ENCODE data around the gene CDPF1.
"Not testable (repeated sequence)": the region's sequence is repeated elsewhere in the genome, so short reads cannot be mapped to it uniquely, and the experiment has no call there.

The CDPF1 gene

DNA sequence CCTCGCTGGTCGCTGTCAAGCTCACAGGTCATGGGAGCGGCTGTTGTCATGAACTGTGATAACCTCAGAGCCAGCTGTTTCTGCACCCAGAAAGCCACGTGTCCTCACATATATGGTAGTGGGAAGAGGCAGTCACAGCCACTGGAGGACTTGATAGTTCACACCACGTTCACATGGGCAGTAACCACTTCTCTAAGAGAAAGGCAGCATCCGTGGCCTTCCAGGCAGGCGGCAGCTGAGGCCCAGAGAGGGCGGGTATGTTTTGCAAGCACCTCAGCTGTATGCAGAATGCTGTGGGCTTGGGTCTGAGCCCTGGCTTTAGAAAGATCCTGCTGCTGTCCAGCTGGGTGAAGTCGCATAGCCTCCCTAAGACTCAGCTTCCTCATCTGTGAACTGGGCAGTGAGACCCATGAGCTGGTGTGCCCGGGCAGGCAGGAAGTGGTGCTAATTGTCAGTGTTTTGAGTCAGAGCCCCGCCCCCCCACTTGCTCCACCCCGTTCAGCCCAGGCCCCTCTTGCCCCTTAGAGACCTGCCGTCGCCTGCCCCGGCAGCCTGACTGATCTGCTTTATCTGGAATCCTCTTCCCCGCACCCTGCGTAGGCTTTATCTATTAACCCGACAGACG, 31.0 kb upstream of the CDPF1 start:
- DNase-seq, result no peak

GRCh38 chr22:46280063-46280817, 30.1 kb upstream of the CDPF1 start:
- no peak for DNase-seq

GRCh38 chr22:46278656-46279645, 28.9 kb upstream of the CDPF1 start:
- no peak for DNase-seq

DNA sequence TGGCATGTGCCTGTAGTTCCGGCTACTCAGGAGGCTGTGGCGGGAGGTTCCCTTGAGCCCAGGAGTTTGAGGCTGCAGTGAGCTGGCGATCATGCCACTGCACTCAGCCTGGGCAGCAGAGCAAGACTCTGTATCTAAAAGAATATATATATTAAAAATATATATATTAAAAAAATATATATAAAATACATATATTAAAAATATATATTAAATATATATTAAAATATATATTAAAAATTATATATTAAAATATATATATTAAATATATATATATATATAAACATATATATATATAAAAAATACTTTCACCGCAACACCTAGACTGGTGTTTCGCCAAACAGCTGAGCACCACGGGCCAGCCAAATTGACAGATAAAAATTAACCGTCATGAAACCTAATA, 26.5 kb upstream of the CDPF1 start:
- no peak for DNase-seq

- DNase-seq, result no peak
These were observed 25.5 kb upstream of the CDPF1 start for GRCh38 chr22:46275455-46276122.

- DNase-seq, result no peak
These were observed 24.3 kb upstream of the CDPF1 start for GRCh38 chr22:46274381-46274780.

GRCh38 chr22:46273432-46274148, 23.5 kb upstream of the CDPF1 start:
- no peak for DNase-seq

DNA sequence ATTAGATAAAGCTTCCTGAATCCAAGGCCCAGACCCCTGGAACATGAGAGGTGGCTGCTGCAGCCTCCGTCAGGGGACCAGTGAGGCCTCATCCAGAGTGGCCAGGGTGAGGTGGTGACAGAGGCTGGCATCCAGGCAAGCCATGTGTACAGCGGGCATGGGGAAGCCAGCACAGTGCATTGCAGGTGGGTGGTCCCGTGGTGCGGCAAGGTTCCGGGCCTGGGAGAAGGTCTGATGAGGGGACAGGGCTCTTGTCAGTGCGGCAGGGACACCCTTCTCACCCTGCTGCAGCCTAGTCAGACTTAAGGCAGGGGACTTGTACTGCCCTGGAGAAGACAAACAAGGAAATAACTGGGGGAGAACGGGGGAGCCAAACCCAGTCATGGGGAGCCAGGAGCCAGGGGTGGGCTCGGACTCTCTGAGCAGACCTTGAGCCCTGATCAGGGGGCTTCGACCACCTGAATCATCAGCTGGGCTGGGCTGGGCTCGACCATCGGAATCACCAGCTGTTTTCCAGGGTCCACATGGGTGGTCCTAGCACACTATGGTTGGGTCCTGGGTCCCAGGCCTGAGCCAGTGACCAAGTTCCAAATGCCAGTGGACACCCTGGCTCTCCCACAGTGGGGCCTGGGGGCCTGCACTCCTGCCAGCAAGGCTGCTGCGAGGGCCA, 22.8 kb upstream of the CDPF1 start:
- DNase-seq, result no peak

DNA sequence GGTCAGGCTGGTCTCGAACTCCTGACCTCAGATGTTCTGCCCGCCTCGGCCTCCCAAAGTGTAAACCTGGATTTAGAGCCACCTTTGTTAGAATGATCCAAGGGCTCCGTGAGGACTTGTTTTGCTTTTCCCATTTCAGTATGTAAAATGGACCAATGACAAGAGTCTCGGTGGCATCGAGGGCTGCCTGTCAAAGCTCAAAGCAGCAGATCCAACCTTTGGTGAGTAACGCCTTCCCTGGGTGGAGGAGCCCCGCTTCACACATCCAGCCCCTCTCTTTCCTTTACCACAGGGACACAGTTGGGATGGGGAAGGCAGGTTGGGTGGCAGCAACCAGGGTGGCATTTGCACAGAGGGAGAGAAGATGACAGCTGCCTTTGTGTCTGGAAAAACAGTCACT, 22.1 kb upstream of the CDPF1 start:
- no peak for DNase-seq

DNA sequence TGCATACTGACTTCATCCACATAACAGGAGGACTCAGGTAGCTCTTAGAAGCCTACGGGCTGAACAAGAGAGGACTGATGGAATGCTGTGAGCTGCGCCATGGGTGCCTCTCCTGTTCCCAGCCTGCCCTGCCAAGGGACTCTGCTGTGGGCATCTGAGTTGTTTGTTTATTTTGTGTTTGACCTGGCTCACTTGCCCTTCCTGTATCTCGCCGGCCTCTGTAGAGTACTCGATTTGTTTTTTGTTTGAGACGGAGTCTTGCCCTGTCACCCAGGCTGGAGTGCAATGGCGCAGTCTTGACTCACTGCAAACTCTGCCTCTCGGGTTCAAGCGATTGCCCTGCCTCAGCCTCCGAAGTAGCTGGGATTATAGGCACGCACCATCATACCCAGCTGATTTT, 19.5 kb upstream of the CDPF1 start:
- no peak for DNase-seq

- peak; percentile 65 for DNase-seq
These were observed 17.6 kb upstream of the CDPF1 start, which contains the start of gene TTC38 for GRCh38 chr22:46267431-46268279. Gene TTC38, plus strand, starts transcription at chr22:46268008. Its CDS starts 32 bp downstream, at chr22:46268040.

- DNase-seq, result not testable (repeated sequence)
These were observed 15.5 kb upstream of the CDPF1 start for GRCh38 chr22:46265627-46266026.

- not testable (repeated sequence) for DNase-seq
These were observed 14.4 kb upstream of the CDPF1 start for GRCh38 chr22:46264520-46264919.

GRCh38 chr22:46263216-46263590, 13.1 kb upstream of the CDPF1 start, which contains the start of gene PKDREJ:
Gene PKDREJ, minus strand, starts transcription at chr22:46263343. Its CDS starts 21 bp downstream, at chr22:46263322.
- DNase-seq, result no peak

- DNase-seq, result no peak
These were observed 12.5 kb upstream of the CDPF1 start for GRCh38 chr22:46262449-46263215.

- no peak for DNase-seq
These were observed 9.9 kb upstream of the CDPF1 start for GRCh38 chr22:46260038-46260437.

DNA sequence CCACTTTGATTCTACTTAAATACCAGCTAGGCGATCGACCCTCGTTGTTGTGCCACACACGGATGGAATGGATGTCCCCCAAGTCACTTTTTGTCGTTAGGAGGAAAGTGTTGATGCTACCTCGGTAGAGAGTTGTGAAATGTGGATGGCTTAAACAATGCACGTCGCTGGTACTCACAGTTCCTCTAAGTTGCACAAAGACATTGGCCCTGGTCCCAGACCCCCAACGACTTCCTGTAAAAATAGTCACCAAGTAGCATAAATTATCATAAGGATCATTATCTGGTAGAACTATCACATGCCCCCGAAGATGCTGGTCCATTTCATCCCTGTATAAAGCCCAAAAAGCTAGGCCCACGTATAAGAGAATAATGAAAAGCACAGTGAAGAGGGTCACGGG, 9.3 kb upstream of the CDPF1 start:
- DNase-seq, result no peak

GRCh38 chr22:46256358-46256958, 6.4 kb upstream of the CDPF1 start:
- no peak for DNase-seq

DNA sequence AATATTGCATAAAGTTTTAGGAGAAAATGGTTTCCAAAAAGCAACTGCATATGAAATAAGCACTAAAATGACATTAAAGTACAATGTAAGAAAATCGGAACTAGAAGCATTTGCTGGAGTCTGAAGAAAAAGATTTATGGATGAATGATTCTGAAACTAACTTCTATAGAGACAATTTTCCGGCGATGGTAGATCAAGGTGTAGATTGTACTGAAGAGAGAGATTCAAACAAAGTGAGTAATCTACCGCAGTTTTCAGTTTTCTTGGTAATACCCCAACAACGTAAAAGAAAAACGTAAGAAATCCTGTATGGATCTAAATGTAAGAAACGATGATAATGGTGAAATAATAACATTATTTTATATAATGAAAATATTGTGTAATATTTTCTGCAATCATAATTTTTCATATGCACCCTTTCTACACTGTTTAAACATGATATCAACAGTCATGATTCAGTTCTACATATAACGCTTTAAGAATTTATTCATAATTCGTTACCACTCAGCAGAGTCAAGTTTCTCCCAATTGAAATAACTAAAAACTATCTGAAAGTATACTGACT, 1.8 kb upstream of the CDPF1 start:
- DNase-seq, result no peak

All from kidney glomerular epithelial cell (primary cell).